Measurements from ENCODE around the gene SSR2. TPM values are rescaled to one million over a fixed set of nuclear protein-coding genes. Genes with fewer than 3 reads are reported as not detected.

SSR2 gene
- total RNA-seq, 1 donor from 2014 or later: 231 TPM

DNA sequence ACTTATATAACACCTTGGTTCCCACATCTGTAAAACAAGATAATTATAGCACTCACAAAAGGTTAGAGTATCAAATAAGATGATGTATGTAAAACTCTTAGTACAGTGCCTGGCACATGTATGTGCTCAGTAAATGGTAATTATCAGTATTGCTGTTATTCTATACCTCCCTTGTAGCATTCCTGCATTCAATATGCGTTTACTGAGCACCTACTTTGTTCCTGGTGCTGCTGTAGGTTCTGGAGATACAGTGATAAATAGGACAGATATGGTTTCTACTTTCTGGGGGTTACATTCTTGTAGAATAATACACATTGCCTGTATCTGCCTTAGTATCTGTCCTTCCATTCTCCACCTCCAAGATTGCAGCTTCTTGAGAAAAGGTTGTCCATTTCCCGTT is 1.2 kb upstream of the SSR2 start:
- DNase-seq: no peak
- no peaks in the 10 kb centered on the region for H3K27me3 ChIP-seq
- no peak overlapping the region for H3K4me3 ChIP-seq
- no peak for ATAC-seq
- H3K27ac ChIP-seq: no peak overlapping the region
- H3K4me1 ChIP-seq: peaks cover 18% of the 10 kb centered on the region
- TF ChIP-seq, protein P1, sequence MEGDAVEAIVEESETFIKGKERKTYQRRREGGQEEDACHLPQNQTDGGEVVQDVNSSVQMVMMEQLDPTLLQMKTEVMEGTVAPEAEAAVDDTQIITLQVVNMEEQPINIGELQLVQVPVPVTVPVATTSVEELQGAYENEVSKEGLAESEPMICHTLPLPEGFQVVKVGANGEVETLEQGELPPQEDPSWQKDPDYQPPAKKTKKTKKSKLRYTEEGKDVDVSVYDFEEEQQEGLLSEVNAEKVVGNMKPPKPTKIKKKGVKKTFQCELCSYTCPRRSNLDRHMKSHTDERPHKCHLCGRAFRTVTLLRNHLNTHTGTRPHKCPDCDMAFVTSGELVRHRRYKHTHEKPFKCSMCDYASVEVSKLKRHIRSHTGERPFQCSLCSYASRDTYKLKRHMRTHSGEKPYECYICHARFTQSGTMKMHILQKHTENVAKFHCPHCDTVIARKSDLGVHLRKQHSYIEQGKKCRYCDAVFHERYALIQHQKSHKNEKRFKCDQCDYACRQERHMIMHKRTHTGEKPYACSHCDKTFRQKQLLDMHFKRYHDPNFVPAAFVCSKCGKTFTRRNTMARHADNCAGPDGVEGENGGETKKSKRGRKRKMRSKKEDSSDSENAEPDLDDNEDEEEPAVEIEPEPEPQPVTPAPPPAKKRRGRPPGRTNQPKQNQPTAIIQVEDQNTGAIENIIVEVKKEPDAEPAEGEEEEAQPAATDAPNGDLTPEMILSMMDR (IDR thresholded peaks at IDR 0.05): no peak
- no peaks in the 10 kb centered on the region for H3K9me3 ChIP-seq
- H3K36me3 ChIP-seq: peaks cover 26% of the 10 kb centered on the region
- intact Hi-C loops (cut with DNase I): no loop called here

DNA sequence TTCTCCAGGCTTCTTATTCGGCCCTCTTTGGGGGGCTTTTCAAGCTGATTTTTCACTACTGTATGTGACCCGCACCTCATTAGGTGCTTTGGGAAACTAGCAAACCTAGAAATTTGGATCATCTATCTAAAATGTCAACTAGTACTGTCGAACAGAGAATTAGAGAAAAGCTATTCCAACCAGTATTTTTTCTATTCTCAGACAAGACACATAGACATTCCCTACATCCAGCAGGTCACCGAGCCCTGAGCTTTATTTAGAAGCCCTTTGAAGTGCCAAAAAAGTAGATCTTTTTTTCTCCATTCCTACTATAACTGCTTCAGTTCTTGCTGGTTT is 310 bp upstream of the SSR2 start:
- peak overlapping the region; percentile 95 for H3K4me3 ChIP-seq
- H3K27ac ChIP-seq: peak overlapping the region; percentile 93
- intact Hi-C loops (cut with DNase I): no loop called here
- peaks cover 35% of the 10 kb centered on the region for H3K36me3 ChIP-seq
- H3K27me3 ChIP-seq: no peaks in the 10 kb centered on the region
- peaks cover 18% of the 10 kb centered on the region for H3K4me1 ChIP-seq
- TF ChIP-seq, protein P1 (IDR thresholded peaks at IDR 0.05): no peak
- ATAC-seq (no peak), DNase-seq (no peak)
- no peaks in the 10 kb centered on the region for H3K9me3 ChIP-seq

DNA sequence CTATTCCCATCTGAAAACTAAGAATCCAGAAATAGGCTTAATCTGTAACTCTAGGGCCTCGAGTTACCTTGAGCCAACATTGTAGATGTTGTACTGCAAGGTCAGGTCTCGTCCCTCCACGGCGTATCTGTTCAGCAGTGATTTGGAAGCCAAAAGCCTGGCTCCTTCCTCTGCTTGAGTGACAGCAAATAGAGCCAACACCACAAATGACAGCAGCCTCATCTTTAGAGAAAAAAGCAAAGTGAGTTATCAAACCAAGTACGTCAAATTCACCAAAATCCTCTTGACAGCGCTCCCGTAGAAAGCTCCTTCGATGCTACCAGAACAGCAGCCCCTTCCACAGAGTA is 832 bp downstream of the SSR2 start:
- peak overlapping the region; percentile 95 for H3K4me3 ChIP-seq
- no peak for ATAC-seq
- TF ChIP-seq, protein P1 (IDR thresholded peaks at IDR 0.05): no peak
- no peaks in the 10 kb centered on the region for H3K27me3 ChIP-seq
- H3K9me3 ChIP-seq: no peaks in the 10 kb centered on the region
- H3K4me1 ChIP-seq: peaks cover 18% of the 10 kb centered on the region
- DNase-seq: no peak
- peak overlapping the region; percentile 93 for H3K27ac ChIP-seq
- peaks cover 42% of the 10 kb centered on the region for H3K36me3 ChIP-seq
- intact Hi-C loops (cut with DNase I): no loop called here

DNA sequence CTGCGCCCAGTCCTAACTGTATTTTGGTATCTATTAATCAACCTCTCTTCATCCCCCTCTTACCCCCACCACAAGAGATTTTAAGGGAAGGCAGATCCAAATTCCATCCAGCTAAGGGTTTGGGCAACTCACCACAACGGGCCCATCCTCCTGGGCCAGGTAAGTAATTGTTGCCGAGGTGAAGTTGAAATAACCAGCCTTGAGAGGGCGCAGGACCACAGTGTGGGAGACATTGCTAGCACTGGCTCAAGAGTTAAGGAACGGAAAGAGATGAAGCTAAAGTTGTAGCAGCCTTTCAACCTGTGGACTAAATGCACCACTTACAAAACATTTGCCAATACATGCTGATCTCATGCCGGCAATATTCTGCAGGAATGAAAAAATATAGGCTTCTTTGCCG is 5.9 kb downstream of the SSR2 start:
- no peaks in the 10 kb centered on the region for H3K27me3 ChIP-seq
- TF ChIP-seq, protein P1 (IDR thresholded peaks at IDR 0.05): no peak
- H3K9me3 ChIP-seq: no peaks in the 10 kb centered on the region
- no peak overlapping the region for H3K27ac ChIP-seq
- intact Hi-C loops (cut with DNase I): no loop called here
- no peak overlapping the region for H3K4me3 ChIP-seq
- peaks cover 93% of the 10 kb centered on the region for H3K36me3 ChIP-seq
- DNase-seq: no peak
- ATAC-seq: no peak
- H3K4me1 ChIP-seq: peaks cover 12% of the 10 kb centered on the region

DNA sequence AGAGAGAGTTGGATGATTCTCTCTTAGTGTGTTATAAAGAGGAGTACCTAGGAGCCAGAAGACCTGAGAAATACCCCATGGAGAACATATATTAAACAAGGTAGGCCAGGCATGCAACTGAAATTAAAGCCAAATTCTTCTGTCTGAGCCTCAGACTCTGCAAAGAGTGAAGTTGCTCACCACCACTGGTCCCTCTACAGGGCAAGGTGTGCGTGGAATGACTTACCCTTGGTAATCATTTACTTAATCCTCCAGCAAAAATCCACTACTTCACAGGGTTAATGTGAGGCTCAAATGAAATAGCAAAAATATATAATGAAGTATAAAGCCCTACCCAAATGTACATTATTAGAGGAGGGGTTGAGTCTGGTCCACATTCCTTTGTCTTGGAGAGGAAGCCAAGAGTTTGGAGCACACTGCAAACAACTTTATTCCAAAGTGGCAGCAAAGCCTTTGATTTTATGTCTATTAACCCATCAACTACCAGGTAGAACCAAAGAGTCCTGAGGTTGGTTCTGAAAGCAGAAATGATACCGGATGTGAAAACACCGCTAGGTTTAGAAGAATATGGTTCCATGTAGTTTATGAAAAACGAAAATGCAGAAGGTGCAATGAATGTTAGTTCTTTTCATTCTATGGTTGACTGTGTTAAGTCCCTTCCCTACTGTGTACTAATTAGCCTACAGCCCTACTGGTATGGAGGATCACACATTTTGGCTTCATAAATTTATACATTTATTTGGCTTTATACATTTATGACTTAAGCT is 8.5 kb downstream of the SSR2 start:
- no peak overlapping the region for H3K27ac ChIP-seq
- DNase-seq (no peak), ATAC-seq (peak; percentile 57)
- peaks cover 86% of the 10 kb centered on the region for H3K36me3 ChIP-seq
- no peaks in the 10 kb centered on the region for H3K4me1 ChIP-seq
- no peak overlapping the region for H3K4me3 ChIP-seq
- intact Hi-C loops (cut with DNase I): no loop called here
- TF ChIP-seq, protein P1 (IDR thresholded peaks at IDR 0.05): no peak
- H3K9me3 ChIP-seq: no peaks in the 10 kb centered on the region
- no peaks in the 10 kb centered on the region for H3K27me3 ChIP-seq

DNA sequence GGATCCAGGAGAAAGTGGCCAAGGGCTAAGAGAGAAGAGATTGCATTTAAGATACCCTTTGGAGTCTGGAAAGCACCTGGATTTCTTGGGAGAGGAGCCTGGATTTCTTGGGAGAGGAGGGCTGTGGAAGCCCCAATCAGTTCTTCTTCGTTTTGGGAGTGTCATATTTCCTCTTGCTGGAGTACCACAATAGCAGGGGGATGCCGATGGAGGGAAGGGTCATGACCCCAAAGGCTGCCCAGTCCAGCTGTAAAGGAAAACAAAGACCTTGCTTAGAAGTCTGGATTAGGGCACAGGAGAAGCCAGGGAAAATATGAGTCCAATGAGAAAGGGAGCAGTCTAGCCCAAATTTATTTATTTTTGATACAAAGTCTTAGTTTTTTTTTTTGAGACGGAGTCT is 11.3 kb downstream of the SSR2 start:
- intact Hi-C loops (cut with DNase I): no loop called here
- Histone ChIP-seq H3K9me3 (no peaks in the 10 kb centered on the region), H3K27me3 (no peaks in the 10 kb centered on the region), H3K36me3 (peaks cover 62% of the 10 kb centered on the region), H3K27ac (no peak overlapping the region), H3K4me1 (no peaks in the 10 kb centered on the region), H3K4me3 (no peak overlapping the region)
- no peak for DNase-seq
- TF ChIP-seq, protein P1 (IDR thresholded peaks at IDR 0.05): no peak
- no peak for ATAC-seq
